Motor neuron (in vitro differentiated cells): Measurements from ENCODE around the gene RGS6. TPM values are rescaled to one million over a fixed set of nuclear protein-coding genes. Genes with fewer than 3 reads are reported as not detected.

ENCODE experiments used
- ATAC-seq, 8 experiments: fragments of 200-7000 bp; cut with Tn5 transposase; replicated peaks in 6 of 8; 2 replicates each; pipeline ENCODE4 v1.8.0; 2021; ENCODE audit warnings: mild to moderate bottlenecking in 8 of 8, moderate library complexity in 8 of 8
- H3K27ac ChIP-seq, 2 donors: fragments of 250-450 bp; sonication (Bioruptor Pico); 2 replicates each; pipeline ENCODE4 v1.9.0; 2021; ENCODE audit warnings: antibody characterized with exemption in 2 of 2, mild to moderate bottlenecking in 2 of 2, moderate library complexity in 1 of 2
- H3K4me1 ChIP-seq, 2 donors: fragments of 250-450 bp; sonication (Bioruptor Pico); replicated peaks in 1 of 2; 2 replicates each; pipeline ENCODE4 v1.6.1; 2021; ENCODE audit warnings: antibody characterized with exemption in 2 of 2, mild to moderate bottlenecking in 2 of 2, moderate library complexity in 1 of 2
- H3K4me3 ChIP-seq, 5 donors: fragments of 250-450 bp; sonication (Bioruptor Pico); 2 replicates each; pipeline ENCODE4 v1.9.0; 2021; ENCODE audit warnings: antibody characterized with exemption in 5 of 5, mild to moderate bottlenecking in 5 of 5, moderate library complexity in 4 of 5
- WGBS, 10 experiments: fragments of 450-650 bp; shearing (Covaris generic); methylation state at CpG; one replicate each; pipeline ENCODE4 v1.0.0; 2022; 5-methylcytosine and 5-hydroxymethylcytosine counted together
- in situ Hi-C, 9 experiments: fragments of 400-800 bp; cut with MboI; loops; one replicate each; pipeline ENCODE4 v1.15.0; 2021; ENCODE audit warnings: low sequenced_read_pairs in 9 of 9, low pct_unique_long_range_greater_than_20kb in 2 of 9; ENCODE audit not compliant: unreplicated experiment in 9 of 9
- total RNA-seq, 8 experiments: library from RNA; unstranded; fragments of 300-600 nt; gene quantifications; 2 replicates each; pipeline versions ENCODE4 v1.2.3 to v1.2.4, GENCODE V29; 2022

The RGS6 gene
- total RNA-seq, 8 experiments from 2014 or later, result 0.22 to 15.5 (median 1.3) TPM

DNA sequence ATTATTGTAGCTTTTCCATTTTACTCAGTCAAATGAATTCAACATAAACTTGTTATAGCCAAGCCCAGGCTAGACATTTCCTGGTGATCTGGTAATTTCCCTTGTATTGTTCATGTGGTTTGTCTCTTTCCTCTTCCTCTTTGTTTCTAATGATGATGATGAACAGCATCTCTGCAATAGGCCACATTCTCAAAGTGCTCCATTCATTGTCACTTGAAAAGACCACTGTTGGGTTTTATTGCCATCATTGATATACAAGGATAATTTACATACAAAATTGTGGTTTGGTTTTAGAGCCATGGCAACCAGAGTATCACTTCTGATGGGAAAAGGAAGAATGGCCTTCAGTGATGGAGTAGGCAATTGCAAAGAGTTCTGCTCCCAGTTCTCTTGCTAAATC, 379.3 kb downstream of the RGS6 start:
- peak in 3 of 8 experiments; percentile 15 to 59 (median 42) for ATAC-seq
- no peak overlapping the region for H3K27ac ChIP-seq
- in situ Hi-C loops, result no loop called here
- H3K4me1 ChIP-seq, result peaks cover 16 to 23% of the 10 kb centered on the region in 2 donors
- no peak overlapping the region for H3K4me3 ChIP-seq

DNA sequence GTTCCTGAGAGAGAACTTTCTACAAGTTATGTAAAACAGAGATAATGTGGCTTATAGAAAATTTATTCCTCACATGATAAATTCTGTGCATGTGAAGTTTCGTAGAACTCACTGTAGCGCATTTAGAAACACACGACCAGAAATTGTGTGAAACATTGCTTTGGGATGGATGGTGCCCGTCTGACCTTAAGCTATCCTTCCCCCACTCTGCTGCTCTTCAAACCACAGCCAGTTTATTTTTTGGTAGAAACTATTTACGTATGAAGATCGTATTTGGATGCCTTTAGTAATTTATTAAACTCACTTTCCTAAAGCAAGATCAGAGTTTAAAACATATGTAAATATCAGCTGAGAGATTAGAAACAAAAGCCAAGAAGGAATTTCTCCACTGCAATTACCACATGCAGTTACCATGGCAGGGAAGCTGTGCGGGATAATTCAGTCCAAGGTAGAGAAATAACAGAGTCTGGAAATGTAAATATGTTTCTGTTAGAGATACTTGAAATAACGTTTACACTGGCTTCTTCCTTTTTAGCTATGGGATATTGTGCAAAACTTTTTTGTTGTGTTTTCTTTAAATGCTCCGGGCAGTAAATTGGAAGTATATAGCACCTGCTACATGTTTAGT, 382.7 kb downstream of the RGS6 start:
- ATAC-seq, result peak in 2 of 8 experiments; percentile 41 to 74
- Histone ChIP-seq H3K4me3 (no peak overlapping the region), H3K4me1 (peaks cover 15 to 22% of the 10 kb centered on the region in 2 donors), H3K27ac (no peak overlapping the region)
- in situ Hi-C loops, result no loop called here
- WGBS, 10 experiments, result 10 to 73% (median 60%) methylated on average over 3 to 9 of the region's 9 CpGs

DNA sequence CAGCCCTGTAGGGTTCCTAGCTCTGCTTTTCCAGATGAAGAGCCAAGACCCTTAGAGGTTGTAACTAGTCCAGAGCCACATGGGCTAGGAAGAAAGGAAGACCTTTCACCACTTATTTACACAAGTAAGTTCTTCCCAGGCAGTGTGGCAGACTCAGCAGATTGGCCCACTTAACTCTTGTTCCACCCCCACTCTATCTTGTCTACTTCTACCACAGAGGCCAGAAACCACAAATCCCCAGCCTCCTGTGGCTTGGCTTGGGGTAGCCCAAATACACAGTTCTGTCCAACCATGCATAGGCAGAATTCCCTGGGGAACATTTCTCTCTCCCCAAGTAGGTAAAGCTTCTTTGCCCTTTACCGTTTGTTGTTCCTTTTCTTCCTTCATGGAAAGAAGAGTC, 383.5 kb downstream of the RGS6 start:
- in situ Hi-C loops, result no loop called here
- Histone ChIP-seq H3K27ac (no peak overlapping the region), H3K4me3 (no peak overlapping the region), H3K4me1 (peaks cover 8 to 14% of the 10 kb centered on the region in 2 donors)
- peak in 1 of 8 experiments; percentile 39 for ATAC-seq
- WGBS, 10 experiments, result 57 to 100% (median 100%) methylated on average over 1 of the region's 1 CpG; no CpG with 5 or more reads in 3 of the 10 experiments

DNA sequence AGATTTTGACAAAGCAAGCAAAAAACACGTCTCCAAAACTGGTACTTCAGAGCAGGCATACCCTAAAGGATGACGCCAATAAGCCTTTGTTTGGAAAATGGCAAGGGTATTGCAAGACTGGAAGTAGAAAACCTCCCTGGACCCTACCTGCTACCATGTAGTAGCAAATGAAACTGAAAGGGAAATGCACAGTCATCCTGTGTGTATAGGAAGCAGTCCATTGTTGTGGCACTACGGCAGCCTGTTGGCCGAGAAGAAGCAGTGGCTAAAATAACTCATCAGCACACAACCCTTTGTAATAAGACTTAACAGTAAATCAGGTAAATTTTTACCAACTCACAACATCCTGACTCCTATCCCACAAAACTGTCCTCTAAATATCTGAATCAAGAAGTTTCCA, 386.4 kb downstream of the RGS6 start:
- Histone ChIP-seq H3K27ac (no peak overlapping the region), H3K4me3 (no peak overlapping the region), H3K4me1 (no peaks in the 10 kb centered on the region)
- no peak for ATAC-seq
- in situ Hi-C loops, result no loop called here
- WGBS, 10 experiments, result 5 to 100% (median 90%) methylated on average over 1 to 4 of the region's 4 CpGs; no CpG with 5 or more reads in 3 of the 10 experiments

DNA sequence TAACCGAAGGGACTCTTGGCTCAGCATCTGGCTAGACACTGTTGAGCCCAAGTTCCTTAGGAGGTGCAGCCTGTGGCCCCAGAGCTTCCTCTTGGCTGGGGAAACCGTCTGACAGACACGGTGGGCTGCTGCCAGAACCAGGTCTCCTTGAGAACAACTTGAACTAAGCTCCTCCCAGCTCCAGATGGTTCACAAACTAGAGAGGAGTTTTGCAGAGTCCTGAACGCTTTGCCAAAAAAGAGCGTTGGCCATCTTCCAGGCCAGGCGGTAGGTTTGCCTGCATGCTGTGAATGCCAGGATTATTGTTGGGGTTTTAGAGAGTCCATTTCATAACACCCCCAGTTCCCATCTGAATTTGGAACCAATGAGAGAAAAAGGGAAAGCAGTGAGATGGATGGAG, 399.8 kb downstream of the RGS6 start:
- ATAC-seq, result no peak
- H3K4me1 ChIP-seq, result peaks cover 0 to 4% of the 10 kb centered on the region in 2 donors
- 0 to 93% (median 60%) methylated on average over 1 to 4 of the region's 6 CpGs; no CpG with 5 or more reads in 1 of the 10 experiments for WGBS, 10 experiments
- in situ Hi-C loops, result no loop called here
- no peak overlapping the region for H3K4me3 ChIP-seq
- no peak overlapping the region for H3K27ac ChIP-seq

DNA sequence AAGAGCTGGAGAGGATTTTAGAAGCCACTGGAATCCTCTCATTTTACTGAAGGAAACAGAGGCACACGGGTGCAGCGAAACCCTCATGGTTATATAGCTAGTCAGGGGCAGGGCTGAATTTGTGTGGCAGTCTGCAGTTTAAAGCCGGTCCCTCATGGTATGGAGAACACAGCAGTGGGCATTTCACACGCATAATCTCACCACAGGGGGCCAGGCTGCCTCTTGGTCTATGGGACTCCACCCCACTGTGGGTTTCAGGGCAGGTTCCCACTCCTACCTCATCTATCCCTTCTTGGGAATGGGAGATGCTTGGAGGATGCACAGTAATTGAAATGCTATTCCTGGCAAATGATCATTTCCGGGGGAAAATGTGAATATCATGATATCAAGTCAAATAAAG, 400.6 kb downstream of the RGS6 start:
- H3K4me3 ChIP-seq, result no peak overlapping the region
- ATAC-seq, result no peak
- in situ Hi-C loops, result no loop called here
- H3K27ac ChIP-seq, result no peak overlapping the region
- peaks cover 0 to 4% of the 10 kb centered on the region in 2 donors for H3K4me1 ChIP-seq
- WGBS, 10 experiments, result 14 to 86% (median 60%) methylated on average over 1 to 3 of the region's 5 CpGs; no CpG with 5 or more reads in 6 of the 10 experiments

DNA sequence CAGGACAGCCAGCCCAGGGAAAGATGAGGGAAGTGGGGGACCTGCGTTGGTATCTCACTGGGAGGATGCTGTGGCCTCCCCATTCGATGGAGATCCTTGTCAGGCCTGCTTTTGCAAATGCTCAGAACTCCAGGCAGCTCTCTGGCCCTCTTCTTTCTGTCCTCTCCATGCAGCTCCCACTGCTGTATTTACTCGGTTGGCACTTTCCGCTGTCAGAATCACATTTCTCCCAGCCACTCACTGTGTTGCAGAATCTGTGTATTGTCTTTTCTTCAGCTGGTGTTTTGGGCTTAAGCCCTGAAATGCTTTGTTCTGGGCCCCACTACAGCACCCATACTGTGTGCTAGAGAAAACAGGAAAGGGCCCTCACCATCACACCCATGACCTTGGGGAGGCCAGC, 401.1 kb downstream of the RGS6 start:
- ATAC-seq, result peak in 1 of 8 experiments; percentile 17
- Histone ChIP-seq H3K27ac (no peak overlapping the region), H3K4me1 (peaks cover 0 to 4% of the 10 kb centered on the region in 2 donors), H3K4me3 (no peak overlapping the region)
- in situ Hi-C loops, result no loop called here
- WGBS, 10 experiments, result 0 to 80% (median 23%) methylated on average over 1 to 2 of the region's 4 CpGs; no CpG with 5 or more reads in 6 of the 10 experiments

DNA sequence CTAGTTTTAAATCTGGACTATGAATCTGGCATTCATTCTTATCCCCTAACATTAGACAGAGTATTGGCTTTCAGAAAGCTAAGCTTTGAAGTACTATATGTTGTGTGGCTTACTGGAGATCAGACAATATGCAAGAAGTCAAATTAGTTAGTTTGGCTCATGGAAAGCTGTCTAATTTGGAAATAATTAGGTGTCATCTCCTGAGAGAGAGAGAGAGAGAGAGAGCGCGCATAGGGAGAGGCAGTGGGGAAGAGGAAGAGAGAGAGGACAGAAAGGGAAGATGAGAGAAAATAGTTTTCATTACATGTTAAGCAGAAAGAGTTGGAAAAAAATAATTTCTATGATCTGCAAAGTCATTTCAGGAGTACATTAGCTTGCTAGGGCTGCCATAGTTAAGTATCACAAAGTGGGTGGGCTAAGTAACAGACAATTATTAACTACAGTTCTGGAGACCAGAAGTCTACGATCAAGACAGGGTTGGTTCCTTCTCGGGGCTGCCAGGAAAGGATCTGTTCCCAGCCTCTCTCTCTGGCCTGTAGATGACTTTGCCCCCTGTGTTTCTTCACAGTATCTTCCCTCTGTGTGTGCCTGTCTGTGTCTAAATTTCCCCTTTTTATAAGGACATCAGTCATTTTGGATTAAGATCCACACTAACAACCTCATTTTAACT, 404.2 kb downstream of the RGS6 start:
- 21 to 100% (median 72%) methylated on average over 1 to 4 of the region's 4 CpGs; no CpG with 5 or more reads in 2 of the 10 experiments for WGBS, 10 experiments
- Histone ChIP-seq H3K4me3 (no peak overlapping the region), H3K4me1 (peaks cover 0 to 4% of the 10 kb centered on the region in 2 donors), H3K27ac (no peak overlapping the region)
- ATAC-seq, result no peak
- in situ Hi-C loops, result no loop called here

DNA sequence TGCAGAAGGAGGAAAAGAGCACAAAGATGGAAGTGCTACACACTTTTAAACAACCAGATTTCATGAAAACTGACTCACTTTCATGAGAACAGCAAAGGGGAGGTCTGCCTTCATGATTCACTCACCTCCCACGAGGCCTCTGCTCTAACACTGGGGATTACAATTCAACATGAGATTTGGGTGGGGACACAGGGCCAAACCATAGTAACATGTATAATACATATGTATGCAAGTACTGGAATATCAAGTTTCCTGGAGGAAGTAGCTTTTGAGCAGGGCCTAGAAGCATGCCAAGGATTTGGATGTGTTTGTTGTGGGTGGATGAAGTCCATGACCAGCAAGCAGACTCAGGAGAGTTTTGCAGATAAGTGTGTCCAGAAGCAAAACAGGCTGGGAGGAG, 409.0 kb downstream of the RGS6 start:
- Histone ChIP-seq H3K27ac (no peak overlapping the region), H3K4me1 (no peaks in the 10 kb centered on the region), H3K4me3 (no peak overlapping the region)
- 0 to 80% (median 50%) methylated on average over 1 of the region's 1 CpG; no CpG with 5 or more reads in 4 of the 10 experiments for WGBS, 10 experiments
- in situ Hi-C loops, result no loop called here
- ATAC-seq, result peak in 2 of 8 experiments; percentile 65 to 84

DNA sequence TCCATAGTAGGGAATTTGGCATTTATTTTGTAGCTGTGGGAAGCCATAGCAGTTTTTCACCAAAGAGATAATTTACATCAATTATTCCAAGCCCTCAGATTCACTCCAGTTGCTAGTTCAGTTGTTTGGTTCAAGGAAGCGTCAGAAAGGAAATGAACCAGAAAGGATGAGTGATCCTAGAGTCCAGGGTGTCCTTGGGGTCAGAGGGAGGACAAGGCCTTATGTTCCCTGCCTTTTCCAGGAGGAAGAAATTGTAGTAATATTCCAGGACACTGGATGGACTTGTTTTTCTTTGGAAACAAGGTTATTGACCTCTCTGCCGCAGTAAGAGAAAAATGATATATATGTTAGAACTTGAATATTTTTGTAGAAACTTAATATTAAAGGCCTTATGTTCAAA, 409.5 kb downstream of the RGS6 start:
- in situ Hi-C loops, result no loop called here
- no peak overlapping the region for H3K27ac ChIP-seq
- H3K4me1 ChIP-seq, result peaks cover 0 to 3% of the 10 kb centered on the region in 2 donors
- ATAC-seq, result no peak
- H3K4me3 ChIP-seq, result no peak overlapping the region
- 50 to 100% (median 69%) methylated on average over 1 to 2 of the region's 2 CpGs; no CpG with 5 or more reads in 2 of the 10 experiments for WGBS, 10 experiments

DNA sequence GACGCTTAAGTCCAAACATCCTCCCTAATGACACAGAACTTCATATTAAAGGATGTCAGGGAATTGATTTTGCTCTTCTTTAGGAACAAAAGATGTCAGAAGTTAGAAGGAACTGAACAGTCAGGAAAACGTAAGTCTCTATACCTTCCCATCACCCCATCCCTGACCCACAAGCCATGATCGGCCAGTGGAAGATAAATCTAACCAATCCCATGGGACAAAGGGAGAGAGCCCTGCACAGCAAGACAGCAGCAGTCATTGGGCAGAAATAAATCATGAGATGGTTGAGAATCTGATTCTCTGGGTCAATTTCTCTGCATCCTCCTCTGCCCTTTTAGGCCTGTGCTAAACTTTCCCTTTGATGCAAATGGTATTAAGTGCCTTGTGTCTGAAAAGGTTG, 414.9 kb downstream of the RGS6 start:
- 6 to 83% (median 55%) methylated on average over 1 to 3 of the region's 3 CpGs; no CpG with 5 or more reads in 2 of the 10 experiments for WGBS, 10 experiments
- in situ Hi-C loops, result no loop called here

DNA sequence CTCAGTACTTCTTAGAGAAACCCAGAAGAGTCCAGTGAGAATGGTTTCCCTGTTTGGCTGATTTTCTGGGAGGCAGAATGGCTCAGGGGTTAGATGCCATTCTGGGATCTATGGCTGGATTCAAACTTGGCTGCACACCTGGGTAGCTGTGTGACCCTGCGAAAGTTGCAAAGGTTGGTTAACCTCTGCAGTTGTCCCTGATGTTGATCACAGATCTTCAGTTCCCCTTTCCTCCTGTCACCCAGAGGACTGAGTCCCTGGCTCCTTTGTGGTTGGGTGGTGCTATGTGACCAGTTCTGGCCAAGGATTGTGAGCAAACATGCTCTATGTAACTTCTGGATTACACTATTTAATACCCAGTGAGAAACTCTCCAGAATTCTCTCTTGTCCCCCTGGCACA, 418.0 kb downstream of the RGS6 start:
- in situ Hi-C loops, result no loop called here
- WGBS, 10 experiments, result 80 to 86% methylated on average over 1 of the region's 1 CpG; no CpG with 5 or more reads in 8 of the 10 experiments
- no peak overlapping the region for H3K27ac ChIP-seq
- peaks cover 0 to 5% of the 10 kb centered on the region in 2 donors for H3K4me1 ChIP-seq
- no peak overlapping the region for H3K4me3 ChIP-seq
- no peak for ATAC-seq

More for the DNA sequence above, 414.9 kb downstream of the RGS6 start:
- Histone ChIP-seq H3K27ac (peak overlapping the region in 1 of 2 donors; percentile 60), H3K4me1 (peaks cover 0 to 5% of the 10 kb centered on the region in 2 donors), H3K4me3 (no peak overlapping the region)
- ATAC-seq, result peak in 3 of 8 experiments; percentile 58 to 69 (median 68)

DNA sequence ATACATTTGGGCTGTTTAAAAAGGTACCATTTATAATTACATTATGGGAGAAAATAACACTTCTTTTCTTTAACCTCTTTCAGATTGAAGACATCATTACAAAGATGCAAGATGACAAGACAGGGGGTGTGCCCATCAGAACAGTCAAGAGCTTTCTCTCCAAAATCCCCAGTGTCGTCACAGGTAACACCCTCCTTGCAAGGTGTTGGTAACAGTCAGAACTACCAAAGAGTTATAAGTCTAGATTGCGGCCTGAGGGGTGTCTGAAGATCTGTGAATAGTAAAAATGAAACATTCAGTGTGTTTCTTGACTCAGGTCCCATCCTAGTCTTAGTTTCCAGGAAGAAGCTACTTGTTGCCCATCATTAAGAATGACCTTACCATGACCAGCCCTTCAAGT, 419.8 kb downstream of the RGS6 start:
- no peak overlapping the region for H3K4me3 ChIP-seq
- no peak overlapping the region for H3K27ac ChIP-seq
- WGBS, 10 experiments, result 15 to 100% (median 61%) methylated on average over 1 to 2 of the region's 2 CpGs; no CpG with 5 or more reads in 3 of the 10 experiments
- ATAC-seq, result no peak
- in situ Hi-C loops, result no loop called here
- H3K4me1 ChIP-seq, result no peaks in the 10 kb centered on the region
